VCaP (cell line): Measurements from ENCODE around the gene POLR3A.

ENCODE experiments used
- H3K27ac ChIP-seq: fragments of 450-650 bp; 2 replicates; pipeline ENCODE4 v1.5.1; 2017
- CTCF ChIP-seq: fragments of 450-650 bp; conservative IDR thresholded peaks from 2 replicates; pipeline ENCODE4 v1.5.1; 2017; ENCODE audit warnings: mild to moderate bottlenecking, moderate library complexity

Gene POLR3A

GRCh38 chr10:78038105-78038504, 8.8 kb upstream of the POLR3A start:
- peak overlapping the region; percentile 78 for H3K27ac ChIP-seq
- TF ChIP-seq CTCF: no peak

GRCh38 chr10:78035933-78036583, 6.7 kb upstream of the POLR3A start:
- peak overlapping the region; percentile 78 for H3K27ac ChIP-seq
- no peak for TF ChIP-seq CTCF

DNA sequence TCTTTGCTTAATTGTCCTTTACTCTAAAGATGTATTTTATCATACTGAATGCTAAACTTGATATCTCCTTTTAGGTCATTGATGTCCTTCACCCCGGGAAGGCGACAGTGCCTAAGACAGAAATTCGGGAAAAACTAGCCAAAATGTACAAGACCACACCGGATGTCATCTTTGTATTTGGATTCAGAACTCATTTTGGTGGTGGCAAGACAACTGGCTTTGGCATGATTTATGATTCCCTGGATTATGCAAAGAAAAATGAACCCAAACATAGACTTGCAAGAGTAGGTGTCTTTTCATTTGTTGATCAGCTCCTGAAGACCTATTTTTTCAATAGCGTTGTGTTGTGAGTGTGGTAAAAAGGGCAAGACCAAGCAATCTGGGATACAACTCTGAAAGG, 6.1 kb upstream of the POLR3A start:
- peak overlapping the region; percentile 78 for H3K27ac ChIP-seq
- no peak for TF ChIP-seq CTCF

GRCh38 chr10:78035025-78035424, 5.7 kb upstream of the POLR3A start:
- H3K27ac ChIP-seq: peak overlapping the region; percentile 78
- no peak for TF ChIP-seq CTCF

- no peak for TF ChIP-seq CTCF
- peak within 1 kb of the TSS; percentile 78 for H3K27ac ChIP-seq
Measured at GRCh38 chr10:78033637-78034470, 4.5 kb upstream of the POLR3A start, which contains the start of gene RPS24. Gene RPS24, plus strand, starts transcription at chr10:78033863. Its CDS starts 39 bp downstream, at chr10:78033902.

- no peak for TF ChIP-seq CTCF
- H3K27ac ChIP-seq: peak overlapping the region; percentile 78
Measured at GRCh38 chr10:78033387-78033636, 4.0 kb upstream of the POLR3A start.

DNA sequence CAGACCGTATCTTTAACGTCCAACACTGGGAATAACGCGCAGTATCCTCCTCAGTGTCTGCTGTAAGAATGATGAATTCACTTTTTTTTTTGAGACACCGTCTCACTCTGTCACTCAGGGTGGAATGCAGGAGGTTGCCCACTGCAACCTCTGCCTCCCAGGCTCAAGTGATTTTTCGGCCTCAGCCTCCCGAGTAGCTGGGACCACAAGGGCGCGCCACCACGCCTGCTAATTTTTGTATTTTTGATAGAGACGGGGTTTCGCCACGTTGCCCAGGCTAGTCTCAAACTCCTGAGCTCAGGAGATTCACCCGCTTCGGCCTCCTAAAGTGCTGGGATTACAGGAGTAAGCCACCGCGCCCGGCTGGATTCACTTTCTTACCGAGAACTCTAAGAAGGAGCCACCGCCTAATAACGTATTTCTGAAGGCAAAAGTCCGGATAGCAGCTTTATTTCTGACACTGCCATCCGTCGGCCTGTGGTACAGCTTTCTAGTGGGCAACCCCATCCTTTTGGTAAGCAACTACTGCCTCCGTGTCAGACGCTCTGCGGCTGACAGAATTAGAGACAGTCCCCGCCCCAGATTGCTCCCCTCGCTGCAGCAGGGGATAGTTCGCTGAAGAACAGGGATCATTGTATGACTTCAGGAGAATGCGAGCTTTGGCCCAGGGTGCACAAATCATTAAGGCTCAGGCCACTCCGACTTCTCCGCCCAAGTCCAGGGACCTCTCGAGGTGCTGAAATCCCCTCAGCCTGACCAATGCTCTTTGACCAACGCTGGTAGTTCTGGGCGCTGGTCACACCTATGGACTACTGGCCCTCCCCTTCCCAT, 662 bp downstream of the POLR3A start:
- no peak for TF ChIP-seq CTCF
- peak overlapping the region; percentile 81 for H3K27ac ChIP-seq
